Measurements from ENCODE around the gene PSMC2. TPM values are rescaled to one million over a fixed set of nuclear protein-coding genes. Genes with fewer than 3 reads are reported as not detected.

The PSMC2 gene
- total and polyA plus RNA-seq, 7 donors, result 146 to 524 (median 244) TPM

DNA sequence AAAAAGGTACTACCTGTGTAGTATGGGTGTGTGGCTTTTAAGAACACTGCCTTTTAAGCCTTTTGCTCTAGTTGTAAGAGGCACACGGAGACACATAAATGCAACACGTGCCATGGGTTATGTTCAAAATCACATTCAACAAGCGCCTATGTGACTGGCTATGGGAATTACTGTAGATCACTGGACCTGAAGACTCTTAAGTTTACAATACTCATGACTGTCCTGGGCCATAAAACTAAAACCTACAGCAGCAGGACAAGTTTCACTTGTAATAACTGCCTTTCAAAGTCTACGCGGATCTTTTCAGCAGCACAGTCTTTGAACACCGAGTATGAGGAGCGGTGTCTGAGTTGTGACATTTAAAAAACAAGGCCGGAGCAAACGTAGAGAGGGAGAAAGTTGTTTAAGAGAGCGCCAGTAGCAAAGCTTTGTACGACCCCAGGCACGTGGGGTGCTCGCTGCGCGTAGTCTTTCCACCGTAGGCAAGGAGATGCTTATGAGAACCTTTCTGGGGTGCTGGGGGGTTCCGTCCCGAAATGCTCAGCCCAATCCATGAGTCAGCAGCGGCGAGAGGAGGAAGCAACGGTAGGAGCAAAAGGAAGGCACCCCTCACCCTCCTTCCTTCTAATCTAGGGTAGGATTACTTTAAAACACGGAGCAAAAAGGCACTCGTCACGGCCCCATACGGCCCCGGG lies 3.5 kb upstream of the PSMC2 start:
- 0 to 1% (median 1%) methylated on average over 26 of the region's 26 CpGs for WGBS, 3 donors
- TF ChIP-seq, protein P1, sequence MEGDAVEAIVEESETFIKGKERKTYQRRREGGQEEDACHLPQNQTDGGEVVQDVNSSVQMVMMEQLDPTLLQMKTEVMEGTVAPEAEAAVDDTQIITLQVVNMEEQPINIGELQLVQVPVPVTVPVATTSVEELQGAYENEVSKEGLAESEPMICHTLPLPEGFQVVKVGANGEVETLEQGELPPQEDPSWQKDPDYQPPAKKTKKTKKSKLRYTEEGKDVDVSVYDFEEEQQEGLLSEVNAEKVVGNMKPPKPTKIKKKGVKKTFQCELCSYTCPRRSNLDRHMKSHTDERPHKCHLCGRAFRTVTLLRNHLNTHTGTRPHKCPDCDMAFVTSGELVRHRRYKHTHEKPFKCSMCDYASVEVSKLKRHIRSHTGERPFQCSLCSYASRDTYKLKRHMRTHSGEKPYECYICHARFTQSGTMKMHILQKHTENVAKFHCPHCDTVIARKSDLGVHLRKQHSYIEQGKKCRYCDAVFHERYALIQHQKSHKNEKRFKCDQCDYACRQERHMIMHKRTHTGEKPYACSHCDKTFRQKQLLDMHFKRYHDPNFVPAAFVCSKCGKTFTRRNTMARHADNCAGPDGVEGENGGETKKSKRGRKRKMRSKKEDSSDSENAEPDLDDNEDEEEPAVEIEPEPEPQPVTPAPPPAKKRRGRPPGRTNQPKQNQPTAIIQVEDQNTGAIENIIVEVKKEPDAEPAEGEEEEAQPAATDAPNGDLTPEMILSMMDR (IDR thresholded peaks at IDR 0.05), result no peak
- DNase-seq, result peak in 1 of 2 donors; percentile 17
- peaks cover 0 to 34% of the 10 kb centered on the region in 2 donors for H3K36me3 ChIP-seq (ENCODE audit: insufficient read depth in 1 of 2, low read depth in 1 of 2)
- no peaks in the 10 kb centered on the region for H3K9me3 ChIP-seq
- intact Hi-C loops (cut with DNase I), result loop anchor here in 1 of 2 donors (2.0 kb wide), 1 partner anchor 47 kb away; the partner anchor contains the start of gene PMPCB
- ATAC-seq, result peak; percentile 5 to 29 (median 13)
- H3K27me3 ChIP-seq (ENCODE audit: insufficient read depth in 3 of 3, low read length in 2 of 3), result no peaks in the 10 kb centered on the region
- H3K27ac ChIP-seq, result peak overlapping the region; percentile 86
- H3K4me1 ChIP-seq, result peaks cover 24% of the 10 kb centered on the region
- peak overlapping the region; percentile 77 for H3K4me3 ChIP-seq

DNA sequence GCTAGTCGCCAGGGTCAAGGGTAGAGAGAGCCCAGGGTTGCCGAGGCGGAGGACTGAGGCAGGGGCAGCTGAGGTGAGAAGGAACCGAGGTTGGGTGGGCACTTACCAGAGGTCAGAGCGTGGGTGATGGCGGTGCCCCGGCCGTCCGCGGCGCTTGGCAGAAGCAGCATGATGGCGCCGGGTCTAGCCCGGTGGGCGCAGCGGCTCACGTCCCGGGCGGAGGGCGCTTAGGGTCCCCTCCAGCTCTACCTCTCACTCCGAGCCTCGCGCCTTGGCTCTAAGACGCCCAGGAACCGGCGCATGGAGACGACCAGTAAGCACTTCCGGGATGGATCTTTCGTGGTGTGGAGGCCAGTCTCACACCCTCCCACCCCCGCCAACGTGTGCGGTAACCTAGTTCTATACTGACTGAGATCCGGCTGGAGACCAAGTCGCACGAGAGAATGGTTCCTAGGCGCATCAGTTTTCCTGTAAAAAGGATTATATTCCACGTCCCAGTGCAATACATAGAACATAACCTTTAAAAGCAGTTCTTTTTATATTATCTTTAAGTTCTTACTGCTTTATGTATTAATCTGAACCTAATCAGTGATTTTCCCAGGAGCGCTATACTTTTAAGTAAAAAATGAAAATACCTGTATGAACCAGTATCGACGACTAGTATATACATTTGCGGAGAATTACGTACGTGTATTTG lies 2.8 kb upstream of the PSMC2 start, which contains the start of gene DNAJC2:
TSS of gene DNAJC2 (minus strand) at position 315 of the 697 bp plus-strand sequence. CDS start at position 170, 145 bp downstream.
- peaks cover 30% of the 10 kb centered on the region for H3K4me1 ChIP-seq
- 6 to 9% (median 7%) methylated on average over 42 to 43 of the region's 43 CpGs for WGBS, 3 donors
- ATAC-seq, result peak; percentile 89 to 94 (median 92)

DNA sequence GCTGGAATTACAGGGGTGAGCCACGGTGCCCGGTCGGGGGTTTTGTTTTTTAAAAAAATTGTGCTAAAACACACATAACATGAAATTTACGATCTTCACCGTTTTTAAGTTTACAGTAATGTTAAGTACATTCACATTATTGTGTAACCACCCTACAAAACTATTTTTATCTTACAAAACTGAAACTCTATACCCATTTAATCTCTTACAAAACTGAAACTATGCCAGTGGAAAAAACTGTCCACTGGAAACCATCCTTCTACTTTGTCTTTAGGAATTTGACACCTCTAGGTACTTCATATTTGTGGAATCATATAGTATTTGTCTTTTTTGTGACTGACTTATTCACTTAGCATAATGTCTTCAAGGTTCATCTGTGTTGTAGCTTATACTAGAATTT lies 1.0 kb upstream of the PSMC2 start:
- H3K4me3 ChIP-seq, result no peak overlapping the region
- ATAC-seq (no peak), DNase-seq (no peak)
- no peaks in the 10 kb centered on the region for H3K27me3 ChIP-seq (ENCODE audit: insufficient read depth in 3 of 3, low read length in 2 of 3)
- WGBS, 3 donors, result 78 to 82% (median 79%) methylated on average over 5 of the region's 5 CpGs
- H3K36me3 ChIP-seq (ENCODE audit: insufficient read depth in 1 of 2, low read depth in 1 of 2), result peaks cover 0 to 17% of the 10 kb centered on the region in 2 donors
- no peaks in the 10 kb centered on the region for H3K9me3 ChIP-seq
- intact Hi-C loops (cut with DNase I), result loop anchor here in 1 of 2 donors (5.0 kb wide), 1 partner anchor 49 kb away; the partner anchor contains the start of gene PMPCB
- H3K4me1 ChIP-seq, result peaks cover 48% of the 10 kb centered on the region
- H3K27ac ChIP-seq, result no peak overlapping the region
- TF ChIP-seq, protein P1 (IDR thresholded peaks at IDR 0.05), result no peak

More for the DNA sequence above, 2.8 kb upstream of the PSMC2 start, which contains the start of gene DNAJC2:
- no peaks in the 10 kb centered on the region for H3K27me3 ChIP-seq (ENCODE audit: insufficient read depth in 3 of 3, low read length in 2 of 3)
- peak within 1 kb of the TSS; percentile 77 for H3K4me3 ChIP-seq
- TF ChIP-seq, protein P1 (IDR thresholded peaks at IDR 0.05), result no peak
- peak; percentile 88 to 92 for DNase-seq
- H3K27ac ChIP-seq, result peak within 1 kb of the TSS; percentile 86
- no peaks in the 10 kb centered on the region for H3K9me3 ChIP-seq
- peaks cover 0 to 27% of the 10 kb centered on the region in 2 donors for H3K36me3 ChIP-seq (ENCODE audit: insufficient read depth in 1 of 2, low read depth in 1 of 2)
- intact Hi-C loops (cut with DNase I), result loop anchor here (2.0 to 5.0 kb wide), 2 partner anchors 47 to 48 kb away; partner anchors contain the start of gene PMPCB (in 2 of the 2)

DNA sequence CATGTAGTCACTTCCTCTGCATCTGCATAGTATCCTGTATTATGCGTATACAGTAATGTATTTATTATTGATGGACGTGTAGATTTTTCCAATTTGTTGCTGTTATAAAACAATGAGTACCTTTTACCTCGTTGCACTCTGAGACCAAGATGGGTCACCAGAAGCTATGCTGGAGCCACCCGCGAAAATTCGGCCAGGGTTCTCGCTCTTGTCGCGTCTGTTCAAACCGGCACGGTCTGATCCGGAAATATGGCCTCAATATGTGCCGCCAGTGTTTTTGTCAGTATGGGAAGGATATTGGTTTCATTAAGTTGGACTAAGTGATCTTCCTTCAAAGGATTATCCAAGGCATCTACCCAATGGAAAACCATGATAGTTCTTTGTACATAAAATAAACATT lies 1.0 kb downstream of the PSMC2 start:
- peak overlapping the region; percentile 92 for H3K27ac ChIP-seq

More for the DNA sequence above, 1.0 kb downstream of the PSMC2 start:
- no peaks in the 10 kb centered on the region for H3K9me3 ChIP-seq
- peaks cover 58% of the 10 kb centered on the region for H3K4me1 ChIP-seq
- H3K27me3 ChIP-seq (ENCODE audit: insufficient read depth in 3 of 3, low read length in 2 of 3), result no peaks in the 10 kb centered on the region
- ATAC-seq, result no peak
- peaks cover 0 to 23% of the 10 kb centered on the region in 2 donors for H3K36me3 ChIP-seq (ENCODE audit: insufficient read depth in 1 of 2, low read depth in 1 of 2)
- intact Hi-C loops (cut with DNase I), result loop anchor here in 1 of 2 donors (5.0 kb wide), 1 partner anchor 51 kb away; the partner anchor contains the start of gene PMPCB
- TF ChIP-seq, protein P1 (IDR thresholded peaks at IDR 0.05), result no peak
- no peak for DNase-seq
- peak overlapping the region; percentile 86 for H3K4me3 ChIP-seq
- 8 to 17% (median 10%) methylated on average over 13 of the region's 13 CpGs for WGBS, 3 donors
